PC-3 (cell line): Measurements from ENCODE around the gene CELF2.

Experiments used
- CTCF ChIP-seq: fragments of 300-600 bp; sonication (generic); conservative IDR thresholded peaks from 2 replicates; pipeline ENCODE4 v1.5.1; 2017; ENCODE audit warnings: antibody characterized with exemption, low read depth, mild to moderate bottlenecking, low read length
- EZH2 ChIP-seq: fragments of 300-600 bp; sonication (generic); IDR thresholded peaks from one replicate; pipeline ENCODE4 v1.6.1; 2017; ENCODE audit warnings: antibody characterized with exemption, mild to moderate bottlenecking, low read length; ENCODE audit not compliant: unreplicated experiment
- EZH2phosphoT487 ChIP-seq: fragments of 300-600 bp; sonication (generic); IDR thresholded peaks from 2 replicates; pipeline ENCODE4 v1.6.1; 2018; ENCODE audit warnings: mild to moderate bottlenecking, antibody characterized with exemption, low read length, borderline replicate concordance

- TF ChIP-seq EZH2 (no peak), CTCF (no peak), EZH2phosphoT487 (no peak)
Observed at GRCh38 chr10:11334436-11334835, 316.8 kb downstream of the CELF2 start.
